ENCODE data around the gene SKI.

- no peak for TF ChIP-seq TAF1 (IDR thresholded peaks at IDR 0.05; ENCODE audit: borderline replicate concordance, low read depth, low read length)
- no peak for TF ChIP-seq POLR2AphosphoS5 (IDR thresholded peaks at IDR 0.05; ENCODE audit: low read depth, low read length)
These were observed 61.5 kb downstream of the SKI start for GRCh38 chr1:2289607-2290006.

Data from GM12892 (cell line).